Activated B cell treated with CpG ODN at 0.5 μM for 24 hours (primary cell): ENCODE measurements around the gene IER3. TPM values are rescaled to one million over a fixed set of nuclear protein-coding genes. Genes with fewer than 3 reads are reported as not detected.
A peak's percentile ranks its signal among the peaks of the same experiment; 100 is the strongest.

ENCODE experiments used
- ATAC-seq: fragments of 200-7000 bp; cut with Tn5 transposase; one replicate; pipeline ENCODE4 v1.10.0; 2021; ENCODE audit warnings: low read depth, mild to moderate bottlenecking, moderate library complexity
- CTCF ChIA-PET: fragments of 350-600 bp; sonication (Branson Sonifier 250); formaldehyde crosslinking; loops from one replicate; lab custom pipeline; 2021; ENCODE audit warnings: antibody characterized with exemption; lab: Charles Lee
- POLR2A ChIA-PET: fragments of 350-600 bp; sonication (Branson Sonifier 250); formaldehyde crosslinking; loops from one replicate; lab custom pipeline; 2021; ENCODE audit warnings: antibody characterized with exemption; lab: Charles Lee
- DNase-seq: peaks from one replicate; pipeline ENCODE4 v3.0.0; 2022
- H3K27ac Mint-ChIP-seq: one replicate; pipeline ENCODE4 v1.8.0; 2020; ENCODE audit warnings: mixed read lengths
- H3K27me3 Mint-ChIP-seq: one replicate; pipeline ENCODE4 v1.8.0; 2021; ENCODE audit warnings: mixed read lengths
- H3K36me3 Mint-ChIP-seq: one replicate; pipeline ENCODE4 v1.8.0; 2021; ENCODE audit warnings: low read depth, mixed read lengths
- H3K4me1 Mint-ChIP-seq: one replicate; pipeline ENCODE4 v1.8.0; 2021; ENCODE audit warnings: mixed read lengths
- H3K4me3 Mint-ChIP-seq: one replicate; pipeline ENCODE4 v1.8.0; 2020; ENCODE audit warnings: mild to moderate bottlenecking, mixed read lengths
- H3K9me3 Mint-ChIP-seq: one replicate; pipeline ENCODE4 v1.8.0; 2020; ENCODE audit warnings: mixed read lengths
- intact Hi-C: fragments of 100-400 bp; cut with micrococcal nuclease; formaldehyde crosslinking; loops from one replicate; pipeline ENCODE4 v1.15.1; 2024
- total RNA-seq: library from RNA; stranded (reverse); gene quantifications from 2 replicates; pipeline ENCODE4 v1.2.3, GENCODE V29; 2022
- TF ChIP-seq, protein P1 (sequence below): fragments of 200-600 bp; IDR thresholded peaks from one replicate; pipeline ENCODE4 v1.8.0; 2022; ENCODE audit warnings: antibody characterized with exemption, mild to moderate bottlenecking

The IER3 gene, protein sequence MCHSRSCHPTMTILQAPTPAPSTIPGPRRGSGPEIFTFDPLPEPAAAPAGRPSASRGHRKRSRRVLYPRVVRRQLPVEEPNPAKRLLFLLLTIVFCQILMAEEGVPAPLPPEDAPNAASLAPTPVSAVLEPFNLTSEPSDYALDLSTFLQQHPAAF
- 3.0 and 3.3 TPM in 2 replicates for total RNA-seq

DNA sequence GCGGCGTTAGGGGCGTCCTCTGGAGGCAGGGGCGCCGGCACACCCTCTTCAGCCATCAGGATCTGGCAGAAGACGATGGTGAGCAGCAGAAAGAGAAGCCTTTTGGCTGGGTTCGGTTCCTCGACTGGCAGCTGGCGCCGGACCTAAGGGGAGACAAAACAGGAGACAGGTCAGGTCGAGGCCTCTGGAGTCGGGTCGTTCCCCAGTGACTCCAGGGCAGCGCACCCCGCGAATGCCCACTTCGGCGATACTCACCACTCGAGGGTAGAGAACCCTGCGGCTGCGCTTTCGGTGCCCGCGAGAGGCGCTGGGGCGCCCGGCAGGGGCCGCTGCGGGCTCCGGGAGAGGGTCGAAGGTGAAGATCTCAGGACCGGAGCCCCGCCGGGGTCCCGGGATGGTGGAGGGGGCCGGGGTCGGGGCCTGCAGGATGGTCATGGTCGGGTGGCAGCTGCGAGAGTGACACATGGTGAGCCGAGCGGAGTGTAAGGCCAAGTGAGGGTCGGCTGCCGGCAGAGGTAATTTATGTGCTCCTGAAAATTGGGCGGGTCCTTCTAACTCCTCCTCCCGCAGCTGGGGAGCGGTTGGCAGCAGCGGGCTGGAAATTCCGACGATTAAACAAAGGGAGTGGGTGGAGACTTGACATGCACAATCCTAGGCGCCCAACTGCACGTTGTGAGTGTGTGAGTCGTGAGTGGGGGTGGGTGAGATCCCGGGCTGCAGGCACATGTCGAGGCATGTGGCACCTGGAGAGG, at the start of gene IER3:
Gene IER3, minus strand, starts transcription at position 494 of the 752 bp plus-strand sequence. Its CDS starts 29 bp downstream, at position 465.
- H3K4me1 Mint-ChIP-seq, result peaks cover 29% of the 10 kb centered on the region
- POLR2A ChIA-PET, result interaction anchor here (0.7 kb wide), 2 partner anchors 67 to 594 kb away, joined by 7 to 9 read pairs; no protein-coding TSS in a partner anchor
- peaks cover 20% of the 10 kb centered on the region for H3K36me3 Mint-ChIP-seq
- H3K9me3 Mint-ChIP-seq, result no peaks in the 10 kb centered on the region
- H3K27ac Mint-ChIP-seq, result peak within 1 kb of the TSS; percentile 62
- peak; percentile 45 for ATAC-seq
- H3K27me3 Mint-ChIP-seq, result no peaks in the 10 kb centered on the region
- CTCF ChIA-PET, result interaction anchor here (0.8 to 1.3 kb wide), 8 partner anchors 22 to 1729 kb away, joined by 3 to 4 read pairs (median 4); partner anchors contain the start of gene VARS2
- peak; percentile 72 for DNase-seq
- H3K4me3 Mint-ChIP-seq, result peak within 1 kb of the TSS; percentile 89
- intact Hi-C loops, result loop anchor here (1.0 to 5.0 kb wide), 5 partner anchors 68 to 343 kb away; partner anchors contain the start of genes MRPS18B and PPP1R10
- TF ChIP-seq, protein P1, sequence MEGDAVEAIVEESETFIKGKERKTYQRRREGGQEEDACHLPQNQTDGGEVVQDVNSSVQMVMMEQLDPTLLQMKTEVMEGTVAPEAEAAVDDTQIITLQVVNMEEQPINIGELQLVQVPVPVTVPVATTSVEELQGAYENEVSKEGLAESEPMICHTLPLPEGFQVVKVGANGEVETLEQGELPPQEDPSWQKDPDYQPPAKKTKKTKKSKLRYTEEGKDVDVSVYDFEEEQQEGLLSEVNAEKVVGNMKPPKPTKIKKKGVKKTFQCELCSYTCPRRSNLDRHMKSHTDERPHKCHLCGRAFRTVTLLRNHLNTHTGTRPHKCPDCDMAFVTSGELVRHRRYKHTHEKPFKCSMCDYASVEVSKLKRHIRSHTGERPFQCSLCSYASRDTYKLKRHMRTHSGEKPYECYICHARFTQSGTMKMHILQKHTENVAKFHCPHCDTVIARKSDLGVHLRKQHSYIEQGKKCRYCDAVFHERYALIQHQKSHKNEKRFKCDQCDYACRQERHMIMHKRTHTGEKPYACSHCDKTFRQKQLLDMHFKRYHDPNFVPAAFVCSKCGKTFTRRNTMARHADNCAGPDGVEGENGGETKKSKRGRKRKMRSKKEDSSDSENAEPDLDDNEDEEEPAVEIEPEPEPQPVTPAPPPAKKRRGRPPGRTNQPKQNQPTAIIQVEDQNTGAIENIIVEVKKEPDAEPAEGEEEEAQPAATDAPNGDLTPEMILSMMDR, result peak; percentile 48

DNA sequence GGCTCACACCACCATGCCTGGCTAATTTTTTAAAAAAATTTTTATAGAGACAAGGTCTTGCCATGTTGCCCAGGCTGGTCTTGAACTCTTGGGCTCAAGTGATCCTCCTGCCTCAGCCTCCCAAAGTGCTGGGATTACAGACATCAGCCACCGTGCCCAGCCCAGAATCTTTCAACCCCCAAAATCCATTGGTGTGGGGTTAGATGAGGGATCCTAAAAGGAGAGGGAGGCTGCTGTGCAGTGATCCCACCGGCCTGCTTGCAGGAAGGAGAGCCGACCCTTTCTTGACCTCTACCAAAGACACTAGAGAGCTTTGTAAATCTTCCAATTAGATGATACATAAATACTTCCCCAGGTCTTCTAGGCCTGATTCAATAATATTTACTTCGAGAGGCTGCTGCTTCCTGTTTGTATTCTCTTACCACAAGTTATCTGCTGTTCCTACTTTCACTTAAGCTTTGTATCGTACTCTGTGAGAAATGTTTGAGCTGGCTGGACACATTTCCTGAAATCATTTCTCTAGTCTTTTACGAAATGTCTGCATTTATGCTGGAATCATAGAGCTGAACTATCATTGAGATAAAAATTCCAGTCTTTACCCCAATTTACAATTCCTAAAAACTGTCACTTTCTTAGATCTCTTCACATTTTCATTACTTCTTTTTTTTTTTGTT, 49.3 kb upstream of the IER3 start:
- Mint-ChIP-seq H3K36me3 (no peaks in the 10 kb centered on the region), H3K9me3 (no peaks in the 10 kb centered on the region), H3K27ac (peak overlapping the region; percentile 82), H3K27me3 (peaks cover 12% of the 10 kb centered on the region), H3K4me3 (peak overlapping the region; percentile 28), H3K4me1 (peaks cover 20% of the 10 kb centered on the region)
- TF ChIP-seq, protein P1, result no peak
- ChIA-PET POLR2A (no interaction called here), CTCF (interaction anchor here (0.6 to 1.3 kb wide), 6 partner anchors 12 to 442 kb away, joined by 3 to 4 read pairs (median 3); no protein-coding TSS in a partner anchor)
- intact Hi-C loops, result no loop called here
- ATAC-seq, result peak; percentile 67
- no peak for DNase-seq

DNA sequence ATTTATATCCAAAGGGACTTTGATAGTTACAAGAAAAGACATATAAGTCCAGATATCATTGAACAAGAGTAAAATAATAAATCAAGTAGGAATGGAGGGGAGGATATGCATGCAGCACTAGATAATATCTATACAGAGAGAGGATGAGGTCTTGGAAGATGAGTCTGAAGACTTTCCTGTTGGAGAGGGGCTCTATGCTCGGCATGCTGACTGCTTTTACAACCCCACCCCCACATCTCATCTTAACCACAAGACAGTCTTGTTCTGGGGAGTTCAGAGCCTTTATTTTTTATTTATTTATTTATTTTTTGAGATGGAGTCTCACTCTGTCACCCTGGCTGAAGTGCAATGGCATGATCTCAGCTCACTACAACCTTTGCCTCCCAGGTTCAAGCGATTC, 48.4 kb upstream of the IER3 start:
- POLR2A ChIA-PET, result no interaction called here
- no peak overlapping the region for H3K4me3 Mint-ChIP-seq
- DNase-seq (no peak), ATAC-seq (no peak)
- CTCF ChIA-PET, result no interaction called here
- H3K4me1 Mint-ChIP-seq, result peaks cover 23% of the 10 kb centered on the region
- peaks cover 16% of the 10 kb centered on the region for H3K27me3 Mint-ChIP-seq
- intact Hi-C loops, result no loop called here
- TF ChIP-seq, protein P1, result no peak
- peak overlapping the region; percentile 59 for H3K27ac Mint-ChIP-seq
- no peaks in the 10 kb centered on the region for H3K36me3 Mint-ChIP-seq
- H3K9me3 Mint-ChIP-seq, result no peaks in the 10 kb centered on the region

DNA sequence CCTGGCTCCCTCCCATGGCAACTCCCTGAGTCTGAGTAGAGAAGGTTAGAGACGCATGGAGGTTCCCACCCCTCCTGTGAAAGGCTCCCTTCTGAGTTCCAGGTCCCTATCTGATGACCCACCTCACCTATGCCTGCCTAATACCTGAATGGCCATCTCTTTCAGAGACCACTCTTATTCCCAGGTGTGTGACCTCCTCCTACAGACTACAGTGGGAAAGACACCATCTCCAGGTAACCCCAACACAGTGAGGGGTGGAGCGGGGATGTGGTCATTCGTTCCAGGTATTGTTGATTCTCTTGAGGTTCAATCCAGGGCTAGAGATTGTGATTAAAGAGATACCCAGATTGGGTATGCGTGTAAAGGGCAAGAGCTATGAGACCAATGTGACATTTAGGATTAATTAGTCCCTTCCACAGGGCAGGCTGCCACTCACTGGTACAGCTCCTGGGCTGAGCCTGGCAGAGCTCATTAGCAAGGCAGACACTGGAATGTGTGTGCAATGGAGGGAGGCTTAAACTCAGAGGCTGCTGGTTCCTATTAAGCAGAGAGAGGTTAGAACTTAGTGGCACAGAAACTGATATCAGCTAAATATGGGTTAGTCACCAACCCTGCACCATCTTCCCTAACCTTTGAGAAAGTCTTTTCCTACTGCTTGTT, 46.5 kb upstream of the IER3 start:
- CTCF ChIA-PET, result no interaction called here

More for the DNA sequence above, 46.5 kb upstream of the IER3 start:
- Mint-ChIP-seq H3K27ac (no peak overlapping the region), H3K27me3 (peaks cover 16% of the 10 kb centered on the region), H3K9me3 (no peaks in the 10 kb centered on the region), H3K4me1 (peaks cover 25% of the 10 kb centered on the region), H3K36me3 (no peaks in the 10 kb centered on the region), H3K4me3 (no peak overlapping the region)
- intact Hi-C loops, result no loop called here
- ATAC-seq (no peak), DNase-seq (no peak)
- TF ChIP-seq, protein P1, result no peak
- POLR2A ChIA-PET, result no interaction called here
